COLO829 (cell line): ENCODE data around the gene STX4.

Source experiments
- DNase-seq: peaks from one replicate; pipeline ENCODE4 v3.0.0; 2012; ENCODE audit warnings: low spot score

STX4 gene

DNA sequence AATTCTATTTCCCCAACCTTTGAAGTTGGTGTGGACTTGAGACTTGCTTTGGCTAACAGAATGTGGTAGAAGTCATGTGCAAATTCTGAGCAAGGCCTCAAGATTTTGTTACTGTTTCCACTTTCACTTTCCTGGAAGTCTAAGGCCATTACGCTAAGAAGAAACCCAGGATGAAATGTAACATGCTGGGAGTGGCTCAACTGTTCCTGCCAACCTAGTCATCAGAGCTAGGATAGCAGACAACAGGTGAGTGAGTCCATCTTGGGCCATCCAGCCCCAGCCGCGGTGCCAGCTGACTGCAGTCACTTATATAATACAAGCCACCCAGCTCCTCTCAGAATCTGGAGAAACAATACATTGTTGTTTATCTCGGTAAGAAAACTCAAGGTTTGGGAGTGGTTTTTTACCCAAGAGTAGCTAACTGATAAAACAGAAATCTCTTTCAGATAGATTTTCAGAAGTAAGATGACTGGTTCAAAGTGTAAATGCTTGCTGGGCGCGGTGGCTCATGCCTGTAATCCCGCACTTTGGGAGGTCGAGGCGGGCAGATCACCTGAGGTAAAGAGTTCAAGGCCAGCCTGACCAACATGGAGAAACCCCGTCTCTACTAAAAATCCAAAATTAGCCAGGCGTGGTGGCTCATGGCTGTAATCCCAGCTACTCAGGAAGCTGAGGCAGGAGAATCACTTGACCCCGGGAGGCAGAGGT, 10.7 kb upstream of the STX4 start:
- DNase-seq: no peak

DNA sequence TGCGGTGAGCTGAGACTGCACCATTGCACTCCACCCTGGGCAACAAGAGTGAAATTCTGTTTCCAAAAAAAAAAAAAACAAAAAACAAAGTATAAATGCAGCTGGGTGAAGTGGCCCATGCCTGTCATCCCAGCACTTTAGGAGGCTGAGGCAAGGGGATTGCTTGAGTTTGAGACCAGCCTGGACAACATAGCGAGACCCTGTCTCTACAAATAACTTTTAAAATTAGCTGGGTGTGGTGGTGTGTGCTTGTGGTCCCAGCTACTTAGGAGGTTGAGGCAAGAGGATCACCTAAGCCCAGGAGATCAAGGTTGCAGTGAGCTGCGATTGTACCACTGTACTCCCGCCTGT, 10.1 kb upstream of the STX4 start:
- DNase-seq: no peak

GRCh38 chr16:31023627-31024226, 9.6 kb upstream of the STX4 start:
- DNase-seq: no peak

DNA sequence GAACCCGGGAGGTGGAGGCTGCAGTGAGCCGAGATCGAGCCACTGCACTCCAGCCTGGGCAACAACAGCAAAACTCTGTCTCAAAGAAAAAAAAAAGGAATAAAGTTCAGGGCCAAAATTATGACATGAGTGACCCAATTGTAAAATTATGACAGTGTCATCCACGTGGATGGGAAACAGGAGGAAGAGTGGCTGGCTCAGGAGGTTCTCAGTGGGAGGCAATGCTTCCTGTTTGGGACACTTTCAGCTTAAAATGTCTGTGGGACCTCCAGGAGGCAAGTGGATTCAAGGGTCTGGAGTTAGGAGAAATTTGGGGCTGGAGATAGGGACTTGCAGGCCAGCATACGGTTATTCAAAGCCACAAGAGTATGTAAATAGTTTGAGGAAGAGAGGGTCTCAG, 8.0 kb upstream of the STX4 start:
- DNase-seq: no peak

- DNase-seq: no peak
Measured at GRCh38 chr16:31029272-31029671, 4.1 kb upstream of the STX4 start.

DNA sequence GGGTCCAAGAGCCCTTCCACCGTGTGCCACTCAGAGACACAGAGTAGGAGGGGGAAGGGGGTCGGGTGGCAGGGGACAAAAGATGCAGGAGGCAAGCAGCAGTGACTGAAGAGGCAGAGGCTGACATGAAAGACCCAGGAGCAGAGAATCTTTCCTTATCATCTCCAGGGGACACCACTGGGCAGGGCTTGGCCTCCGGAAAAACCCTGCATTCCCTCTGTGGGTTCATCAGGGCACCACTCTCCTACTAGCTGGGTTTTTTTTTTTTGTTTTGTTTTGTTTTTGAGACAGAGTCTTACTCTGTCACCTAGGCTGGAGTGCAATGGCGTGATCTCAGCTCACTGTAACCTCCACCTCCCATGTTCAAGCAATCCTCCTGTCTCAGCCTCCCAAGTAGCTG, 2.1 kb upstream of the STX4 start:
- no peak for DNase-seq

- peak; percentile 100 for DNase-seq
Measured at GRCh38 chr16:31033709-31034492, 543 bp downstream of the STX4 start.

GRCh38 chr16:31036691-31037090, 3.3 kb downstream of the STX4 start:
- DNase-seq: no peak

- no peak for DNase-seq
Measured at GRCh38 chr16:31038993-31039392, 5.6 kb downstream of the STX4 start.

DNA sequence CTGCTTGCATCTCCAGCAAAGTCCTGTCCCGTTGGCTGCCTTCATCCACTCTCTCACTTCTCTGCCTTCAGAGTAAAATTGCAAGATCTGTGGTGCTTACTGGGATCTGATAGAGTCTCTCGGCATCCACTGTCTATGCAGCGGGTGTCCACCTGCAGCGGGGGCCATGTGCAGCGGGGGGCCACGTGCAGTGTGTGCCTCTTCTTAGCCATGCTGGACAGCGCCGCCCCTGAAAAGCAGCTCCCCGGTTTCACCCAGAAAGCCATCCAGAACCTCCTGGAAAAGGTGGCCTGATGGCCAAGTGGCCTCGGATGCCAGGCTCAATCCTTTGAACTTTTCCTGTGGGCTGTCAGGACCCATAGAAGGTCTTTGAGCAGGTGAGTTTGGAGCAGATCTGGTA, 9.5 kb downstream of the STX4 start:
- no peak for DNase-seq

GRCh38 chr16:31043352-31043751, 10.0 kb downstream of the STX4 start:
- DNase-seq: no peak

GRCh38 chr16:31043898-31044481, 10.6 kb downstream of the STX4 start:
- DNase-seq: no peak

GRCh38 chr16:31050280-31051030, 17.1 kb downstream of the STX4 start:
- no peak for DNase-seq

DNA sequence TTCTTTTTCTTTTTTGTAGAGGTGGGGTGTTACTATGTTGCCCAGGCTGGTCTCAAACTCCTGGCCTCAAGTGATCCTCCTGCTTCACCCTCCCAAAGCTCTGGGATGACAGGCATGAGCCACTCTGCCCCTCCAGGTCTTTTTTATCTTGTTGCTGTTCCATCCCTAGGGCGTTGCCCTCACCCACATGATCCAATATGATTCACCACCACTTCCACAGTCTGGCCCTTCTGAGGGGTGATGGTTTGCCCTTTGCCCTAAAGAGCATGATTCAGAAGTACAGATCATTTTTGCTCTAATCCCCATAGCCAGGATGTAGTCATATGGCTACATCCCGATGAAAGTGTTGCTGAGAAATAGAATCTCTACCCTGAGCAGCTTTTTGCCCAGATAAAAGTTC, 18.8 kb downstream of the STX4 start:
- peak; percentile 81 for DNase-seq

GRCh38 chr16:31055613-31056012, 22.3 kb downstream of the STX4 start:
- no peak for DNase-seq

GRCh38 chr16:31061126-31061812, 27.9 kb downstream of the STX4 start:
- no peak for DNase-seq

DNA sequence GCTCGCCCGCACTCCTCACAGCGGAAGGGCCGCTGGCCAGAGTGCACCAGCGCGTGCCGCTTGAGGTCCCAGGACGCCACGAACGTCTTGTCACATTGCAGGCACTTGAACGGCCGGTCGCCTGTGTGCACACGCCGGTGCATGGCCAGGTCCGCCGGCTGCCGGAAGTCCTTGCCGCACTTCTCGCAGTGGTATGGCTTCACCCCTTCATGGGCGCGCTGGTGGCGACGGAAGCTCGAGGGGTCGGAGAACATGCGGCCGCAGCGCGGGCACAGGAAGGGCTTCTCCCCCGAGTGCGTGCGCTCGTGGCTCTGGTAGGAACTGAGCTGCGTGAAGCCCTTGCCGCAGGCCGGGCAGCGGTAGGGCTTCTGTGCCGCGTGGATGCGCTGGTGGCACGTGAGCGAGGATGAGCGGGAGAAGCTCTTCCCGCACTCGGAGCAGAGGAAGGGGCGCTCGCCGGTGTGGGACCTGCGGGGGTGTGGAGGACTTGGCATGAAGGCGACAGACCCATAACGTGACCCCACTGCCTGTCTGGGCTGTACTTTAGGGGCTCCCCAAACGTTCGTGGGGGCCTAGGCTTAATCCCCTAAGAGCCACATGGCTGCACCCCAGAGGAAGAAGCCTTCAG, 28.6 kb downstream of the STX4 start:
- DNase-seq: no peak

DNA sequence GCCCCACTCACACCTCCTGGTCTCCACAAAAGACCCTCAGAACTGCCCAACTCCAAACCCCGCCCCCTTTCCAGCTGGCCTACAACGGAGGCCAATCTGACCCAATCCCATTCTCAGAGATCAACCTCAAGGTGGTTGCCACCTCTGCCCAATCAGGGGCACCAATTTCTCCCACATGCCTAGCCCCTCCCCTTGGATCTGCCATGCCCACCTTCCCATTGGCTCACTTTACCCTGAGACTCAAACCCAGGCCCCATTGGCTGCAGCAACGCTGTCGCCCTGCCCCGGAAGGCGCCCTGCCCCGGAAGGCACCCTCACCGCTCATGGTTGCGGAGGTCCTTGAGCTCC, 30.1 kb downstream of the STX4 start:
- DNase-seq: no peak

GRCh38 chr16:31063843-31064611, 30.7 kb downstream of the STX4 start:
- no peak for DNase-seq

- DNase-seq: no peak
Measured at GRCh38 chr16:31064882-31065461, 31.6 kb downstream of the STX4 start.
